ENCODE data around the gene ATP6V0E1.

DNA sequence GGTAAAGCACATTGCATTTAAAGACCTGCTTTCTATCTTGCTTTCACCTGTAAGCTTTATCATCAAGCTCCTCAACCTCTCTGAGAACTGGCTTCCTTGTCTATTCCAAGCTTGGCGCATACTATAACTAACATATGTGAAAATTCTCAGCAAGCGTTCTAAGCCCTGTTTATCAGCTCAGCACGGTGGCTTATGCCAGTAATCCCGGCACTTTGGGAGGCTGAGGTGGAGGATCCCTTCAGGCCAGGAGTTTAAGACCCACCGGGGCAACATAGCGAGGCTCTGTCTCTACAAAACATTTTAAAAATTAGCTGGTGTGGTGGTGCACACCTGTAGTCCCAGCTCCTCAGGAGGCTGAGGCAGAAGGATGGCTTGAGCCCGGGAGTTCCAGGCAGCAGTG is 1.6 kb upstream of the ATP6V0E1 start:
- TF ChIP-seq EP300 (conservative IDR thresholded peaks at IDR 0.05; ENCODE audit: poor library complexity, severe bottlenecking) (no peak), SMC3 (conservative IDR thresholded peaks at IDR 0.05; ENCODE audit: poor library complexity) (no peak), TAF1 (IDR thresholded peaks at IDR 0.05; ENCODE audit: low read depth) (no peak), EZH2 (IDR thresholded peaks at IDR 0.05; ENCODE audit: borderline replicate concordance, insufficient read depth, low read length, poor library complexity, severe bottlenecking) (no peak)
- TF ChIP-seq, protein P1, sequence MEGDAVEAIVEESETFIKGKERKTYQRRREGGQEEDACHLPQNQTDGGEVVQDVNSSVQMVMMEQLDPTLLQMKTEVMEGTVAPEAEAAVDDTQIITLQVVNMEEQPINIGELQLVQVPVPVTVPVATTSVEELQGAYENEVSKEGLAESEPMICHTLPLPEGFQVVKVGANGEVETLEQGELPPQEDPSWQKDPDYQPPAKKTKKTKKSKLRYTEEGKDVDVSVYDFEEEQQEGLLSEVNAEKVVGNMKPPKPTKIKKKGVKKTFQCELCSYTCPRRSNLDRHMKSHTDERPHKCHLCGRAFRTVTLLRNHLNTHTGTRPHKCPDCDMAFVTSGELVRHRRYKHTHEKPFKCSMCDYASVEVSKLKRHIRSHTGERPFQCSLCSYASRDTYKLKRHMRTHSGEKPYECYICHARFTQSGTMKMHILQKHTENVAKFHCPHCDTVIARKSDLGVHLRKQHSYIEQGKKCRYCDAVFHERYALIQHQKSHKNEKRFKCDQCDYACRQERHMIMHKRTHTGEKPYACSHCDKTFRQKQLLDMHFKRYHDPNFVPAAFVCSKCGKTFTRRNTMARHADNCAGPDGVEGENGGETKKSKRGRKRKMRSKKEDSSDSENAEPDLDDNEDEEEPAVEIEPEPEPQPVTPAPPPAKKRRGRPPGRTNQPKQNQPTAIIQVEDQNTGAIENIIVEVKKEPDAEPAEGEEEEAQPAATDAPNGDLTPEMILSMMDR (IDR thresholded peaks at IDR 0.05; ENCODE audit: poor library complexity, severe bottlenecking) = no peak
- TF ChIP-seq, protein P2, sequence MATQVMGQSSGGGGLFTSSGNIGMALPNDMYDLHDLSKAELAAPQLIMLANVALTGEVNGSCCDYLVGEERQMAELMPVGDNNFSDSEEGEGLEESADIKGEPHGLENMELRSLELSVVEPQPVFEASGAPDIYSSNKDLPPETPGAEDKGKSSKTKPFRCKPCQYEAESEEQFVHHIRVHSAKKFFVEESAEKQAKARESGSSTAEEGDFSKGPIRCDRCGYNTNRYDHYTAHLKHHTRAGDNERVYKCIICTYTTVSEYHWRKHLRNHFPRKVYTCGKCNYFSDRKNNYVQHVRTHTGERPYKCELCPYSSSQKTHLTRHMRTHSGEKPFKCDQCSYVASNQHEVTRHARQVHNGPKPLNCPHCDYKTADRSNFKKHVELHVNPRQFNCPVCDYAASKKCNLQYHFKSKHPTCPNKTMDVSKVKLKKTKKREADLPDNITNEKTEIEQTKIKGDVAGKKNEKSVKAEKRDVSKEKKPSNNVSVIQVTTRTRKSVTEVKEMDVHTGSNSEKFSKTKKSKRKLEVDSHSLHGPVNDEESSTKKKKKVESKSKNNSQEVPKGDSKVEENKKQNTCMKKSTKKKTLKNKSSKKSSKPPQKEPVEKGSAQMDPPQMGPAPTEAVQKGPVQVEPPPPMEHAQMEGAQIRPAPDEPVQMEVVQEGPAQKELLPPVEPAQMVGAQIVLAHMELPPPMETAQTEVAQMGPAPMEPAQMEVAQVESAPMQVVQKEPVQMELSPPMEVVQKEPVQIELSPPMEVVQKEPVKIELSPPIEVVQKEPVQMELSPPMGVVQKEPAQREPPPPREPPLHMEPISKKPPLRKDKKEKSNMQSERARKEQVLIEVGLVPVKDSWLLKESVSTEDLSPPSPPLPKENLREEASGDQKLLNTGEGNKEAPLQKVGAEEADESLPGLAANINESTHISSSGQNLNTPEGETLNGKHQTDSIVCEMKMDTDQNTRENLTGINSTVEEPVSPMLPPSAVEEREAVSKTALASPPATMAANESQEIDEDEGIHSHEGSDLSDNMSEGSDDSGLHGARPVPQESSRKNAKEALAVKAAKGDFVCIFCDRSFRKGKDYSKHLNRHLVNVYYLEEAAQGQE (IDR thresholded peaks at IDR 0.05; ENCODE audit: borderline replicate concordance) = no peak
